MCF 10A (cell line): Measurements from ENCODE around the gene RNGTT. TPM values are rescaled to one million over a fixed set of nuclear protein-coding genes. Genes with fewer than 3 reads are reported as not detected.
A peak's percentile ranks its signal among the peaks of the same experiment; 100 is the strongest.

Source experiments
- BruUV-seq: library from RNA; stranded (reverse); fragments of 400-500 nt; replicated peaks from 2 replicates; lab custom pipeline; 2021; lab: Mats Ljungman, UMichigan
- CTCF ChIA-PET: fragments of 300-600 bp; sonication (Branson Sonifier 250); formaldehyde crosslinking; extraction: SDS; loops from one replicate; lab custom pipeline; 2021; ENCODE audit warnings: antibody characterized with exemption, inconsistent platforms; lab: Yijun Ruan, JAX
- POLR2A ChIA-PET: fragments of 300-600, 350-650 bp; sonication (Branson Sonifier 250); formaldehyde crosslinking; extraction: SDS; loops from one replicate; lab custom pipeline; 2020; ENCODE audit warnings: antibody characterized with exemption, inconsistent platforms; lab: Yijun Ruan, JAX
- DNase-seq: peaks from one replicate; pipeline ENCODE4 v3.0.0-alpha.2; 2018; ENCODE audit not compliant: unreplicated experiment
- H3K27ac Mint-ChIP-seq: one replicate; pipeline ENCODE4 v1.8.0; 2022; ENCODE audit warnings: mild to moderate bottlenecking, low read depth, mixed read lengths; ENCODE audit not compliant: unreplicated experiment
- H3K27me3 Mint-ChIP-seq: one replicate; pipeline ENCODE4 v1.8.0; 2022; ENCODE audit warnings: mixed read lengths; ENCODE audit not compliant: insufficient read depth, unreplicated experiment
- H3K36me3 Mint-ChIP-seq: one replicate; pipeline ENCODE4 v1.8.0; 2022; ENCODE audit warnings: mild to moderate bottlenecking, moderate library complexity, mixed read lengths; ENCODE audit not compliant: insufficient read depth, unreplicated experiment
- H3K4me1 Mint-ChIP-seq: one replicate; pipeline ENCODE4 v1.8.0; 2022; ENCODE audit warnings: mixed read lengths; ENCODE audit not compliant: insufficient read depth, unreplicated experiment
- H3K4me3 Mint-ChIP-seq: one replicate; pipeline ENCODE4 v1.8.0; 2022; ENCODE audit warnings: mild to moderate bottlenecking, moderate library complexity, mixed read lengths; ENCODE audit not compliant: unreplicated experiment
- H3K9me3 Mint-ChIP-seq: one replicate; pipeline ENCODE4 v1.8.0; 2022; ENCODE audit warnings: mixed read lengths; ENCODE audit not compliant: unreplicated experiment
- CTCF ChIP-seq: fragments of 200-600 bp; IDR thresholded peaks from one replicate; pipeline ENCODE4 v1.8.0; 2022; ENCODE audit warnings: antibody characterized with exemption, mild to moderate bottlenecking; ENCODE audit not compliant: unreplicated experiment
- intact Hi-C: fragments of 100-400 bp; cut with micrococcal nuclease; formaldehyde crosslinking; loops from 2 replicates; pipeline ENCODE4 v1.14.1; 2022
- total RNA-seq: library from RNA; stranded (reverse); gene quantifications from 2 replicates; pipeline ENCODE4 v1.2.3, GENCODE V29; 2022

The RNGTT gene
- total RNA-seq, 1 experiment from 2014 or later, result 14.6 TPM

GRCh38 chr6:89007209-89008000 lies 44.0 kb upstream of the RNGTT start:
- Mint-ChIP-seq H3K27me3 (no peaks in the 10 kb centered on the region), H3K27ac (no peak overlapping the region), H3K9me3 (no peaks in the 10 kb centered on the region), H3K4me3 (no peak overlapping the region), H3K4me1 (peaks cover 5% of the 10 kb centered on the region), H3K36me3 (peaks cover 4% of the 10 kb centered on the region)
- intact Hi-C loops, result no loop called here
- ChIA-PET POLR2A (interaction anchor here (0.6 kb wide), 1 partner anchor 234 kb away, joined by 3 read pairs; no protein-coding TSS in a partner anchor), CTCF (interaction anchor here (0.6 kb wide), 1 partner anchor 158 kb away, joined by 3 read pairs; no protein-coding TSS in a partner anchor)
- TF ChIP-seq CTCF, result no peak
- BruUV-seq, result no TSS peak
- peak; percentile 63 for DNase-seq

GRCh38 chr6:89002523-89002922 lies 39.1 kb upstream of the RNGTT start:
- Mint-ChIP-seq H3K4me1 (peaks cover 3% of the 10 kb centered on the region), H3K36me3 (no peaks in the 10 kb centered on the region), H3K4me3 (no peak overlapping the region), H3K27ac (no peak overlapping the region), H3K27me3 (no peaks in the 10 kb centered on the region), H3K9me3 (no peaks in the 10 kb centered on the region)
- ChIA-PET CTCF (interaction anchor here (0.7 kb wide), 1 partner anchor 18 kb away, joined by 3 read pairs; no protein-coding TSS in a partner anchor), POLR2A (interaction anchor here (1.0 to 1.9 kb wide), 3 partner anchors 10 to 78 kb away, joined by 3 to 6 read pairs (median 6); partner anchors contain the start of gene PNRC1)
- DNase-seq, result no peak
- no TSS peak for BruUV-seq
- intact Hi-C loops, result no loop called here
- TF ChIP-seq CTCF, result no peak

GRCh38 chr6:88997327-88997726 lies 33.9 kb upstream of the RNGTT start:
- Mint-ChIP-seq H3K27me3 (no peaks in the 10 kb centered on the region), H3K9me3 (no peaks in the 10 kb centered on the region), H3K4me1 (peaks cover 8% of the 10 kb centered on the region), H3K4me3 (no peak overlapping the region), H3K36me3 (no peaks in the 10 kb centered on the region), H3K27ac (no peak overlapping the region)
- ChIA-PET CTCF (interaction anchor here (0.6 to 2.1 kb wide), 5 partner anchors 10 to 249 kb away, joined by 3 to 5 read pairs (median 4); no protein-coding TSS in a partner anchor), POLR2A (interaction anchor here (1.0 to 1.5 kb wide), 2 partner anchors 83 to 149 kb away, joined by 3 to 4 read pairs; partner anchors contain the start of genes PM20D2 and PNRC1)
- TF ChIP-seq CTCF, result no peak
- BruUV-seq, result no TSS peak
- intact Hi-C loops, result no loop called here
- no peak for DNase-seq
